Fibroblast of peridontal ligament (primary cell): Measurements from ENCODE around the gene COX17.

Experiments
- DNase-seq: peaks from one replicate; pipeline ENCODE4 v3.0.0-alpha.2; 2010; ENCODE audit errors: extremely low read depth

Gene COX17

GRCh38 chr3:119675188-119675874 is 1.9 kb downstream of the COX17 start:
- no peak for DNase-seq

- no peak for DNase-seq
Measured at GRCh38 chr3:119673875-119674274, 3.3 kb downstream of the COX17 start.

GRCh38 chr3:119672776-119673175 is 4.4 kb downstream of the COX17 start:
- DNase-seq, result no peak

GRCh38 chr3:119669906-119670570 is 7.2 kb downstream of the COX17 start:
- DNase-seq, result no peak

GRCh38 chr3:119665954-119666559 is 11.1 kb downstream of the COX17 start:
- no peak for DNase-seq

- no peak for DNase-seq
Measured at GRCh38 chr3:119664850-119665379, 12.3 kb downstream of the COX17 start.

GRCh38 chr3:119664370-119664769 is 12.8 kb downstream of the COX17 start:
- no peak for DNase-seq

GRCh38 chr3:119663885-119664284 is 13.3 kb downstream of the COX17 start:
- peak; percentile 21 for DNase-seq

GRCh38 chr3:119662604-119663373 is 14.4 kb downstream of the COX17 start:
- DNase-seq, result peak; percentile 60

GRCh38 chr3:119660474-119661440 is 16.4 kb downstream of the COX17 start, which contains the start of gene POPDC2:
POPDC2 (minus strand) TSS chr3:119660589; CDS start chr3:119660423, 166 bp downstream.
- DNase-seq, result no peak

GRCh38 chr3:119659606-119660291 is 17.5 kb downstream of the COX17 start:
- DNase-seq, result no peak

GRCh38 chr3:119658994-119659393 is 18.2 kb downstream of the COX17 start:
- DNase-seq, result no peak

GRCh38 chr3:119657887-119658702 is 19.1 kb downstream of the COX17 start:
- no peak for DNase-seq

- DNase-seq, result no peak
Measured at GRCh38 chr3:119653876-119654275, 23.3 kb downstream of the COX17 start.

- DNase-seq, result no peak
Measured at GRCh38 chr3:119652306-119653033, 24.7 kb downstream of the COX17 start.

GRCh38 chr3:119649761-119650160 is 27.4 kb downstream of the COX17 start:
- no peak for DNase-seq

- peak; percentile 62 for DNase-seq
Measured at GRCh38 chr3:119647843-119648575, 29.2 kb downstream of the COX17 start.

GRCh38 chr3:119647171-119647570 is 30.0 kb downstream of the COX17 start:
- peak; percentile 56 for DNase-seq
